HG03457 (cell line): ENCODE data around the gene NAT16.
A peak's percentile ranks its signal among the peaks of the same experiment; 100 is the strongest.

Source experiments
- ATAC-seq: cut with Tn5 transposase; IDR thresholded peaks from one replicate; pipeline ENCODE4 v1.9.1; 2021; ENCODE audit warnings: moderate number of reproducible peaks; ENCODE audit not compliant: unreplicated experiment

NAT16 gene

DNA sequence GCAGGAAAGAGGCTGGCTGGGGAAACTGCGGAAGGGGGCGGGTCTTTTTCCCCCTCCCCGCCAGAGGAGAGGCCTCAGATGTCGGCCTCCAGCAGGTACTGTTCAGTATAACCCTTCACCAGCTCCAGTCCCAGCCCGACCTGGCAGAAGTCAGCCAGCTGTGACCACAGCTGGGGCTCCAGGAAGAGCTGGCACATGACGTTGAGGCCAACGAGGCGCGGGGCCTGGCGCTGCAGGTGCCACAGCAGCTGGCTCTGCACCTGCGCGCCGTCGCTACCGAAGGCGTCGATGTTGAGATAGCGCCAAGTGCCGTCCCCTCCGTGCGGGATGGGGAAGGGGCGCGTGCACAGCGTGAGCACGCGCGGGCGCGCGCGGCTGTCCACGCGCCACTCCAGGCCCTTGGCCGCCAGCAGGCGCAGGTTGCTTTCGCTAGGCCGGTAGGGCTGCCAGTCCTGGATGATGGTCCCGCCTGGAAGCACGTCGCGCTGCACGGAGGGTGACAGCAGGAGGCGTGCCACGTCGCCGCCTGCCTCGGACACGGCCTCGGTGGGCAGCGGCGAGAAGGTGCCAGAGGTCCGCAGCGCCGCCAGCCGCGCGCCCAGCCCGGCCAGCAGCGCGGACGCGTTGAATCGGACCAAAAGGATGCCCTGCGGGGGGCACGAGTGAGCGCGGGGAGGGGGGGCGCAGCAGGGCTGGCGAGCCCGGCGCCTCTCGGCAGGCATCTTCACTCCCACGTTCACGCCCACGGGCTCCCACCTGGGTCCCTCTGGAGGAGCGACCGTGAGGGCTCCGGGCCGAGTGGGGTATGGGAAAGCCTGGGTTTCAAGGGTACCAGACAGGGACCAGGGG lies 7.9 kb downstream of the NAT16 start:
- no peak for ATAC-seq

DNA sequence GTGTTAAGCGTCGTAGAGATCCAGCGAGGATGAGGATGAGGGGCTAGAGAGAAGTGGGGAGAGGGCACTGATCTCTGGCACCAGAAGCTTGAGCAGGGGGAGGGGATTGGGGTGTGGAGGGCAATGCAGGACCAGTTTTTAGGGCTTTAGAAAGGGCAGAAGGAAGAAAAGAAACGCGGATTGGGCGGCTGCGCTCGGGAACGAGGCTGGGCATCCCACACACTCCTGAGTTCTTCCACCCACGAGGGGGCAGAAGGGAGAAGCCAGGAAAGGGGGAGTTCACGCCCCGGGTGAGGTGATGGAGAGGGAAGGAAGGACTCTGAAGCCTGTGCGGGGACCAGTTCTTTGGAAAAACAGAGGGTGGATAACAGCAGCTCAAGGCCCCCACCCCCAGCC lies 8.7 kb downstream of the NAT16 start:
- ATAC-seq = no peak

DNA sequence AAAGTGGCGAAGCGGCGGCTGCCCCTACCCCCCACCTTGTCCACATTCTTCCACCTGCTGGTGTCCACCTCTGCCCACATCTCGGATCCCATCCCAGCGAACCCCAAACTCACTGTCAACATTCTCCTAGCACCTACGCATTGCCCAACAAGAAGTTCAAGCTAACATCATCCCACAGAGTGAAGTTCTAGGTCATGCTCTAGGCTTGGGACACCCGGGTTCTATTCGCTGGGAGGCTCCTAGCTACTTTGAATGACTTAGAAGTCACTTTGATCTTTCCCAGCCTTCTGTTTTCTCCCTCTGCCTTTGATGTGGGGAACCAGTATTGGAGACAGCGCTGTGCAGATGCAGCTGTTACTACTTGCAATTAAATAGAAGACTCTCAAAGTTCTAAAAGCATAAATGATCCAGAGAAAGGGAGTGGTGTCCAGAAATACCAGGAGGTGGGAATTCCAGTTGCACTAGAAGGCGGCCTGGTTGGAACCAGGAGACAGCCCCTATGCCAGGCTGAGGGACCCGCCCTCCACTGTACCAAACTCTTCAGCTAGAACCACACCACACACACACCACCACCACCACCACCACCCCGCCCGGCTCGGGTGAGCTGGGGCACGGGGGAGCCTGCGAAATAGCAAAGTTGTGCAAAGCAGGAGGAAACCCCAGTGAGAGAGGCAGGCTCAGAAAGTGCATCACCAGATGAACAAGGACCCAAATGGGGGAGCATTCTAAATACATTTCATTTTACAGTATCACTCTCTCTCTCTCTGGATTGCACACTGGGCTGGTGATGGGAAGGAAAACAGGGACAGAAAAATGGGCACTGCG lies 9.3 kb downstream of the NAT16 start:
- no peak for ATAC-seq

DNA sequence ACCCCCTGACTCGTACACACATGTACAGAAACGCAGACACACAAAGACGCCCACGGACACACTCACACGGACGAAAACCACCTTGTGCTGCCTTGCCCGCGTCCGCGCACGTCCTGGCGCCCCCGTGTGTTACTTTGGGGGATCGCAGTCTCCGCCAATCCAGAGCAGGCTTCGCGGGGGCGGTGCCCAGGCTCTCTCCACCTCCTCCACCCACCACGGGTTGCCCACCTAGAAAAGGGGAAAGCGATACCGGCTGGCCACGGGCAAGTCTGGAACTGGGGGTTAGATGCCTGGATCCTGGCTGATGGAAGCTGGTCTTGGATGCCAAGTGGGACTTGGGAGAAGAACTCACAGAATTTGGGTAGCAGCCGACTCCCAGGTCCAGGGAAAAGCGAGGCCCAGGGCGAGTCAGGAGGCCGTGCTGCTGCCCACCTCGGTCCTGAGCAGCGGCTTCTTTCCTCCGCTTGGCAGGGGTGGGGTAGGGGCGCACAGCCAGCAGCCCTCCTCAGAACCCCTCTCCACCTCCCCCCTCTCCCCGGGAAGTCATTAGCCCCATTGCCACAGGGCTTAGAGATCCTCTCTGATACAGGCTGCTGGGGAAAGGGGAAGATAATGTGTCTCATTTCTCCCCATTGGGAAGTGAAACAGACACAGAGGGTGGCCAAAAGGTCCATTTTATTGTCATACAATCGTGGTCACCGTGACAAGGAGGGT lies 10.1 kb downstream of the NAT16 start:
- ATAC-seq = no peak

DNA sequence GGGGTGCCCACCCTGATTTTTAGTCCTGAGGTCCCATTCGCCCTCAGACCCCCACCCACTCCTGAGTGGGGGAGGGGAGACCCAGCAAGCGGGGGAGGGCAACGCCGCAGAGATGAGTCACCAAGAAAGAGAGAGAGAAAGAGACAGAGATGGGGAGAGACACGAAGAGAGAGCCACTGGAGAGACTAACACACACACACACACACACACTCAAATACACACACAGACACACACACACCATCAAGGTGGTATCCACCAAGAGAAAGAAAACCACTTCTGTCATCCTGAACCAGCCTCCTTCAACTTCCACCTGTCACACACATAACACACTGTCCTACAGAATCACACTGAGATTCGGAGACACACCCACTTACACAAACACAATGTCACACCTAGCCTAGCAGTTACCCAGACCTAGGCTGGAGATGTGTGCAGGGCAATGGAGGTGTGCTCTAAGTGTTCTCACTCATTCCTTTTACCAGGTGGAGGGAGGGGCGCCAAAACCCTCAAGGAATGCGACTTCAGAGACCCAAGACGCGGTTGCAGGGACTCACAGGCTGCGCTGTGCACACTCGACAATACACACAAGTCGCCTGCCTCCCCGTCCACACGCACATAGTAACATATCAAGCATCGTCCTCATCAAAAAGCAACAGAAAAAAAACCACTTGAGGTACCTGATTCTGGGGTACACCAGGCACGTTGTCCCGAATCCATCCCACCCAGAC lies 10.8 kb downstream of the NAT16 start:
- ATAC-seq = no peak

DNA sequence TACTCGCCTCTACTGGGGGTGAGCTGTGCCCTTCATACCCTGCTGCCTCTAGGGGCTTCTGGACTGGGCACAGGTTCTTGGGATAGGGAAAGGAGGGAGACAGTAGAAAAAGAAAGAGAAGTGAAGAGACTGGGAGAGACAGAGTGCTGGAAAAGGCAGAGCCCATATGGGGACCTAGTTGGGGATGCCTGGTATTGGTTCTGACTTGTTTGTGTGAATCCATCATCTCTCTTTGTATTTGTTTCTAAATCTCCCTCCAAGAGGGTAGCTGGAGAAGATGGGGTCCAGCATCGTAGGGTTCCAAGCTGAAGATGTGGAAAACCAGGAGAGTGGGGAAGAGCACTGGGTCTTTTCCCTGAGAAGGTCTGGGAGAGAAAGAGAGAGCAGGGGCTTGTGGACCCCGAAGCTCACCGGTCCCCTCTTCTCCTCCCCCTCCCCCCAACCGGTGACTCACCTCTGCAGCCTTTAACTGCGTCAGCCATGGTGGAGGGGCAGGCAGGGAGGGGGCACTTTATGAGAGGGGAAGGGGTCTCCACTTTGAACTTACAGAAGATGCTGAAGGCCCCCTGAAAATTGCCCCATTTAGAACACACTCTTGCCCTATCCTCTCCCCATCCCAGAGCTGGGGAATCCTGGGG lies 11.6 kb downstream of the NAT16 start:
- ATAC-seq = no peak

DNA sequence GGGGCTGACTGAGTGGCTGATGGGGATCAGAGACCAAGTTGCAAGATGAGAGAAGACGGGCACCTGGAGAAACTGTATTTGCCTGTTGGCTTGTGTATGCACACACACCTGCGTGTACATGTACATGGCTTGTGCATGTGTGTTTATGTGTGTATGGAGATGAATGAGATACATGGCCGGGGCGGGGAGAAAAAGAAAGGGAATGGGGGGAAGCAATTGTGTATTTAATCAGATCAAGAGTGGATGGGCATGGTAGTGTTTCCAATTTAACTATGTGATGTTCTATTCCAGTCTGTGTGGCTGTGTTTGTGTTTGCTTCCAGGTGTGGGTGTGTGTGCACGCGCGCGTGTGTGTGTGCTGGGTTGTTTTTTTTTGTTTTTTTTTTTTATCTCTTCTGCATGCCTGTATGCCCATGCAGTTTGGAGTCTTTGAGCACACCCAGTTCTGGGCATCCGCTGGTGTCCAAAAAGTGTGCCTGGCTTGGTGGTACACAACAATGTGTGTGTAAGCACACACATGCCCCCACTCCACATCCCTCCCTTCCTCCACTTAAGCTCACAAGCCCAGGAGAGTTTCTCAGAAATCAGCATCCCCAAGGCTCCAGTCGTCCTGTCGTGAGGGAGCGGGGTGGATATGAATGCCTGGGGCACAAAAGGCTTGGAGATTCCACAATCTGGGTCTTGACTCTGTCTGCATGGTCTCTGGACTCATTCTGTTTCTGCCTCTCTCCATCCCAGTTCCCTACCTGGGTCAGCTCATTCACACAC lies 12.3 kb downstream of the NAT16 start:
- no peak for ATAC-seq

DNA sequence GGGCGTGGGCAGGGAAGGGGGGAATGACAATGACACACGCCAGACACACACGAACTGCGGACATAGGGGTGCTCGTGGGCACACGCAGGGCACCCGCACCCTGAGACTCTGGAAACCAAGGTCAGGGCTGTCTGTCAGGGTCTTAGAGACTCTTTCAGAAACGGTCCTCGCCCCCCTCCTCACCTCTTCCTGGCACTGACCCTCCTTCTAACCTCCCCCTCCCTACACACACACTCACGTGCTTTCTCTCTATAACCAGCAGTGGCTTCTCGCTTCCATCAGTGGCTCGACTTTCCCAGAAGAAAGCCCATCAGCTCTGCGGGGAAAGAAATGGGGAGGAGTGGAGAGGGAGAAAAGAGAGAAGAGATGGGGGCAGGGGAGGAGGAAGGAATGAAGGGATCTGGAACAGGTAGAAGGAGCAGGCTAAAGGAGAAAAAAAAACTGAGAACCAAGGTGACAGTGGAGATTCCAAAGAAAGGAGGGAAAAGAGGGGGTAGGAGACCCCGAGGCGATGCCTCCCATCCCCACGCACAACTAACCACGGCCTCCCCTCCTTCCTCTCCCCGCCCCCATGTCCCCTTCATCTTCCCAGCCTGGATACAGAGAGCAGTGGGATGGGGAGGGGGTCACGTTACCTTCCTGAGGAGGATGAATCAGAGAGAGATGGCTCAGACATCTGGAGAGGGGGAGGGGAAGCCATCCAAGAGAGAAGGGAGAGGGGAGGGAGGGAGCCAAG lies 13.0 kb downstream of the NAT16 start:
- ATAC-seq = no peak

DNA sequence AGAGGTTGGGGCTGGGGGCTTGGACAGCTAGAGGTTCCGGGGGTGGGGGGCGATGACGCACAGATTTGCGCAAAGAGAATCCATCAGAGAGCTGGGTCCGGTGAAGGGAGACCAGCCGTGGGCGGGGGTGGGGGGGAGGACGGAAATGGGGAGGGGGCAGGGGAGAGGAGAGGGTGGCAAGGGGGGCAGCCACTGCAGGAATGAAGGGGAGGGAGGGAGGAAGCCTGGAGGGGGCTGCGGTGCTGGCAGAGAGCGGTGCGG lies 13.5 kb downstream of the NAT16 start:
- ATAC-seq = no peak

DNA sequence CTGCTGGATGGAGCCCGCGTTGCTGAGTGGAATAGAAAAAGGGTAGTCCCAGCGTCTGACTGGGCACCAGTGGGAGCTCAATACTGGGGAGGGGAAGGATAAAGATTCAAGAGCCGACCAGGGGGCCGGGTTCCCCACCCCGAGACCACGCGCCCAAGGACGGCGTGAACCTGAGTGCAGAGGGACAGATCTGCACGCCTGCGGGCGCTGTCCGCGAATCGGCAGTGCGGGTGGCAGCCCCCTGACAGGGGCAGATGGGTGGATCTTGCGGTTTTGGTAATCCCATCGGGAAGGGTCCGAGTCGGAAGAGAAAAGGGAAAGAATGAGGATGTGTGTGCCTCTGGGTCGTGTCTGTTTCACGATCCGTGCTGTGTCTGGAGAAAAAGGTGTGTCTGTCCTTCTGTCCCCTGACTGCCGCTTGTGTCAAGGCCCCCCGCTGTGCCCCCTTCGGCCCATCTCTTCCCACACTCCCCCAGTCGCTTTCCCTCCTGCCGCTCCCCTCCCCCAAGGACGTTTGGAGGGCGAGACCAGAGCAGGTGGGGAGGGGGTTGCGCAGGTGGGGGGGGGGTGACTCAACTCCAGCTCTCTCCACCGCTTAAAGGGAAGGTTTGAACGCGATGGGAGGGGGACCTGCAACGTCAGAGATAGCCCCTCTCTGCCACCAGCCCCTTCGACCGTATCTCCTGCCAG lies 14.0 kb downstream of the NAT16 start:
- ATAC-seq = no peak

DNA sequence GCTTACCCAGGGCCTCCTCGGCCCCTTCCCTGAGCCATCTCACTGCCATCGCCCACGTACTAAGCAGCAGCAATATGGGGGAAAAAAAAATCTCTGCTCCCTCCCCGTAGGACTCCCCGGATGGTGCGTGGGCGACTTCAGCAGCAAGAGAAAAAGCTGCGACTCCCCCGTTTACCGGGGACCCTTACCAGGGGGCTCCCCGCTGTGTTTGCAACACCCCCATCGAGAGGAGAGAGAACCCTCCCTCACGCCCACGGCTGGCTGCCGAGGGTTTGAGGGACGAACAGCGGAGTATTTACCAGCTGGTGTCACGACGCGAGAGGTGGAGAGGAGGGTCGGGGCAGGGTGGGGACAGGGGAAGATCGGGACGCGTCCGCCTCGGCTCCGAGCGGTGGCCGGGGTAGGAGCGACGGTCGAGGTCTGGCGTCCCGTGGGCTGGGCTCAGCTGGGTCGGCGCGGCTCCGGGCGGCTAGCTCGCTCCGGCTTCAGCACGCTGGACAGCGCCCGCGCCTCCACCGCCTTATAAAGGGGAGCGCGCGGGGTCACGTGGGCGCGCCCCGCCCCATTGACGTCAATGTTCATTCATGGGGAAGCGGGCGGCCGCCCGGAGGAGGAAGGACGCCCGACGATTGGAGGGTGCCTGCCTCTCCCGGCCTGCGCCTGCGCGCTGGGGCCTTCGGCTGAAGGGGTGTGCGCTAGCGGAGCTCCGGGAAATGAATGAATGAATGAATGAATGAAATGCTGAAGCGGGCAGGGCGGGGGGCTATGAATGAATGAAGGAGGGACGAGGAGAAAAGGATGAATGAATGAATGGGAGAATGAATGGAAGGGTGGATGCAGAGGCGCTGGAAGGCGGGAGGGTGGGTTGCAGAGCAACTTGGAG lies 14.8 kb downstream of the NAT16 start, which contains the start of gene VGF:
Gene VGF (minus strand): TSS at position 495 of the 883 bp plus-strand sequence. CDS start 726 bp downstream, outside the sequence.
- ATAC-seq = peak; percentile 46

DNA sequence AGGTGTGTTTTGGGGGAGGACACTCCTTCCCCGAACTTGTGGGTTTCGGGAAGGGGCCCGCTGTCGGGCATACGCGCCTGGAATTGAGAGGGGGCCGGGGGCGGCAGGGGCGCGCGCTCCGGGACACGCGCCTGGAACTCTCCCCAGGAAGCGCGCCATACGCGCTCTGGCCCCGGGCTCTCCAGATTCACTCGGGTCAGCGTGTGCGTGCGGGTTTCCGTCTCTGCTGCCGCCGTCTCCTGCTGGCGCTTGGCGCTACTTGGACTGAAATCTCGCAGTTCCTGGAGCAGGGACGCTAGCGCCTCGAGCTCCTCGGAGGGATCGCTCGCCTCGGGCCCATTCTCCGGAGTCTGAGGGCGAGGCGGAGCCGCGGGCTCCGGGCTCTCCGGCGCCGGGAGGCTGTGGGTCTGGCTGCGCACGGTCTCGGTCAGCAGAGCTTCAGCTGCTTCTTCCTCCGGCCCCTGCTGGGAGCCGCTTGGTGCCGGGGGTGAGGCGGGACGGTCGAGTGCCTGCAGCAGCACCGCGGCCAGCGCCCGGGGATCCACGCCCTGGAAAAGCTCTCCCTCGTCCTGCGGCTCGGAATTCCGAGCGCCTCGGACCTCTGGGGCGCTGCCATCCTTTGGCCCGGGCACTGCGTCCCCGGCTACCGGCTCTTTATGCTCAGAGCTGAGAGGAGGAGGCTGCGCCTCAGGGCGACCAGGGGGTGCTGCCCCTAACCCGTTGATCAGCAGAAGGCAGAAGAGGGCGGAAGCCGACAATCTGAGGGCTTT lies 15.8 kb downstream of the NAT16 start:
- ATAC-seq = no peak

DNA sequence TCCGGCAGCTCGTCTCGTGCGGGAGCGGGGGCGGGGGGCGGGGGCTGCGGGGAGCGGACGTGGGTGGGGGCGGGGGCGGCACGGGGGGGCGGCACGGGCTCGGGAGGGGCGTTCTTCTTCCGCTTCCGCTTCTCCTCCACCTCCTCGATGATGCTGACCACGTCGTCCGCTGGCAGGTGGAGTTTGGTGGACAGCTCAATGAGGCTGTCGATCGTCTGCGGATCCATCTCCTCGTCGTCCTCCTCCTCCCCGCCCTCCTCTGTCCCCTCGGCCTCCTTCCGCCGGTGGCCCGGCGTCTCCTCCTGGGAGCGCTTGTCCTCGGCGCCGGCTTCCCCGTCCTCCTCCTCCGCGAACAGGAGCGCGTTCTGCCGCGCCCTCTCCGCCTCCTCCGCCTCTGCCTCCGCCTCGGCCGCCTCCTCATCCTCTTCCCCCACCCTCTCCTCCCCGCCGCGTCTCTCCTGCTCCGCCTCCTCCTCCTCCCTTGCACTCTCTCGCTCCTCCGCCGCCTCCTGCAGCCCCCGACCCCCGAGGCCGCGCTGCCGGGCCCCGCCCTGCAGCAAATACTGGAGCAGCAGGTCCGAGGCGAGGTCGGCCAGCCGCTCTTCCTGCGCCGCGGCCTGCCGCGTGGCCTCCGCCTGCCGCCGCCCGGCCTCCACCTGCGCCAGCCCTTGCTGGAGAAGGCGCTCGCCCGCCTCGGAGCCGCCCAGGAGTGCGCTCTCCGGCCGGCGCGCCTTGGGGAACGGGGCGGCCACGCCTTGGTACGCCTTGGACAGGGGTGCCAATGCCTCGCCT lies 16.6 kb downstream of the NAT16 start:
- ATAC-seq = no peak

DNA sequence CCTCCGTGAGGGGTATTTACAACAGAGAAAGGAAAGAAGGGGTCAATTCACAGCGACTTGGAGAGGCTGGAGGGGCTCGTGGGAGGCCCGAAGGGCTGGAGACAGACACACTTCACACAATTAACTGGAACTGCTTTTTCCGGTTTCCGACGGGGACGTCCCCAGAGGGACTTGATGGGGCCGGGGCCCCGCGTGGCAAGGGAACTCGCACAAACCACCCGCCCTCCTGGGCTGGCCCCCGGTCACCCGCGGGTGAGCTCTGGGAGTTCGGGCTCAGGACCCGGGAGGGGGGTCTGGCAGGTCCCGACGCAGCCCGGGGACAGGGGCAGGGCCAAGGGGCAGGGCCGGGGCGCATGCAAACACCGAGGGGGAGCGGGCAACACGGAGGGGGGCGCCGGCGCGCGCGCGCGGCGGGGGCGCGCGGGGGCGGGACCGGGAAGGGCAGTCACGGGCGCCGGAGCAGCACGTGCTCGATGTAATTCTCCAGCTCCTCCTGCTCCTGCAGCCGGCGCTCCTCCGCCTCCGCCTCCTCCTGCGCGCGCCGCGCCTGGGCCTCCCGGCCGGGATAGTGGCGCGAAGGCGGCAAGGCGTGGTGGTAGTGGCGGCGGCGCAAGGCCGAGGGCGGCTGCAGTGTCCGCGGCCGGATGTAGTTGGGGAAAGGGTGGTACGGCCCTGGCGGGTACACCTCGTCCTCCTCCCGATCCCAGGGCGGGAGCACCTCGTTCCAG lies 17.4 kb downstream of the NAT16 start:
- no peak for ATAC-seq

DNA sequence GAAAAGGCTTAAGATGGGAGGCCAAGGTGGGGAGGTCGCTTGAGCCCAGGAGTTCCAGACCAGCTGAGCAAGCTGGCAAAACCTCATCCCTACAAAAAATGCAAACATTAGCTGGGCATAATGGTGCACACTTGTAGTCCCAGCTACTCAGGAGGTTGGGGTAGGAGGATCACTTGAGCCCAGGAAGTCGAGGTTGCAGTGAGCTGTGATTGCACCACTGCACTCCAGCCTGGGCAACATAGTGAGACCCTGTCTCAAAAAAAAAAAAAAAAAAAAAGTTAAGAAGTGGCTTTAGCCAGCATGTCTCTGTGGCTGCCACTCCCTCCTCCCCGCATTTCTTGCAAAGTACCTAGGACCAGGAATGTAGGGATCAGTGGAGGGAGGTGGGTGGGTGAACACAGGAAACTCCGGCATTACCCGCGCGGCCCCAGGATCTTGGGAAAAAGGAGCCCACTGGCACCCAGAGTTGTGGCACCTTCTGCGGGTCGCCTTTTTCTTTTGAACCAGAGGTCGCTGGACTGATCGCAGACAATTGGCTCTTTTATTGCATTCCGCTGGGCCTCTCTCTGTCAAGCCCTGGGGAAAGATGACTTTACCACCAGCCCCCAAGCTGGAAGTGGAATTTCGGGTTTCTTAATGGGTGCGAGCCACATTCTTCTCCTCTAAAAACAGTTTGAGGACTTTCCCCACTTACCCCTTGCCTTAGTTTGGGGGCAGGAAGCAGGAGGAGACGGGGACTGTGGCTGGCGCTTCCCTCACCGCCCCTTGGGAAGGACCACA lies 18.2 kb downstream of the NAT16 start:
- ATAC-seq = no peak
